GM13977 (cell line): Measurements from ENCODE around the gene SUCO.
"Not testable (repeated sequence)": the region's sequence is repeated elsewhere in the genome, so short reads cannot be mapped to it uniquely, and the experiment has no call there.

Experiments used
- DNase-seq: peaks from one replicate; pipeline ENCODE4 v3.0.0; 2012; ENCODE audit warnings: low spot score
- in situ Hi-C: fragments of 300-500 bp; cut with MboI; formaldehyde crosslinking; loops from one replicate; pipeline ENCODE4 v1.12.0; 2022; ENCODE audit warnings: low sequenced_read_pairs, low pct_unique_long_range_greater_than_20kb, mixed read lengths, inconsistent platforms; ENCODE audit not compliant: unreplicated experiment
- TF ChIP-seq, protein P1 (sequence below): IDR thresholded peaks from 2 replicates; pipeline ENCODE4 v1.5.1; 2012; ENCODE audit warnings: mild to moderate bottlenecking, control low read depth; ENCODE audit not compliant: insufficient read depth; ENCODE audit errors: extremely low read depth, missing control alignments

The SUCO gene

DNA sequence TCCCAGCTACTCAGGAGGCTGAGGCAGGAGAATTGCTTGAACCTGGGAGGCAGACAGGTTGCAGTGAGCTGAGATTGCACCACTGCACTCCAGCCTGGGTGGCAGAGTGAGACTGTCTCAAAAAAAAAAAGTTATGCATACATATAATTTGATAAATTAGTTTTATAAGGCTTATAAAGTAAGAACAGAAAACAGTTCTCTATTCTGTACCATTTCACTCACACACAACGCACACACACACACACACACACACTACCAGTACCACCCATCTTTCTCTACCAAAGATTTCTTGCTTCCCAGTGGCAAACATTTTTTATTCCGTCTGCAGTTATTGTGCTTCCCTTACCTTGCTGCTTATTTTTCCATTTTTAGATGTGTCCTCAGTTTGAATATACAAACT lies 79.5 kb downstream of the SUCO start:
- TF ChIP-seq, protein P1, sequence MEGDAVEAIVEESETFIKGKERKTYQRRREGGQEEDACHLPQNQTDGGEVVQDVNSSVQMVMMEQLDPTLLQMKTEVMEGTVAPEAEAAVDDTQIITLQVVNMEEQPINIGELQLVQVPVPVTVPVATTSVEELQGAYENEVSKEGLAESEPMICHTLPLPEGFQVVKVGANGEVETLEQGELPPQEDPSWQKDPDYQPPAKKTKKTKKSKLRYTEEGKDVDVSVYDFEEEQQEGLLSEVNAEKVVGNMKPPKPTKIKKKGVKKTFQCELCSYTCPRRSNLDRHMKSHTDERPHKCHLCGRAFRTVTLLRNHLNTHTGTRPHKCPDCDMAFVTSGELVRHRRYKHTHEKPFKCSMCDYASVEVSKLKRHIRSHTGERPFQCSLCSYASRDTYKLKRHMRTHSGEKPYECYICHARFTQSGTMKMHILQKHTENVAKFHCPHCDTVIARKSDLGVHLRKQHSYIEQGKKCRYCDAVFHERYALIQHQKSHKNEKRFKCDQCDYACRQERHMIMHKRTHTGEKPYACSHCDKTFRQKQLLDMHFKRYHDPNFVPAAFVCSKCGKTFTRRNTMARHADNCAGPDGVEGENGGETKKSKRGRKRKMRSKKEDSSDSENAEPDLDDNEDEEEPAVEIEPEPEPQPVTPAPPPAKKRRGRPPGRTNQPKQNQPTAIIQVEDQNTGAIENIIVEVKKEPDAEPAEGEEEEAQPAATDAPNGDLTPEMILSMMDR: no peak
- in situ Hi-C loops: loop anchor here (10.0 kb wide), 1 partner anchor 102 kb away; no protein-coding TSS in a partner anchor
- DNase-seq: no peak

DNA sequence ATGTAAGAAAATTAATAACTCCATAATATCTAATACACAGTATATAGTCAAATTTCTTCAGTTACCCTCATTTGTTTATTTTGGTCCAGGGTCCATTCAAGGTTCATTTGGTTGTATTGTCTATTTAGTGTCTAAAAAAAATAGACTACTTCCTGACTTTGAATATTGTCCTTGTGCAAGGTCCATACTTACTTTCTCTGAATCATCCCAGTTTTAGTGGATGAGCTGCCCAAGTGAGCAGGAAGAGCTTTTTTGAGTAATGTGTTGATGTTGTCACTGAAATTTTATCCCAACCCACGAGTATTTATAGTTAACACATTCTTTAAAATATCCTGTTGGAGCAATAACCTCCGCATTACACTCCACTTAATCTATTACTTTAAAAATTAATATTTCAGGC lies 80.3 kb downstream of the SUCO start:
- DNase-seq: no peak
- in situ Hi-C loops: loop anchor here (10.0 kb wide), 1 partner anchor 102 kb away; no protein-coding TSS in a partner anchor
- TF ChIP-seq, protein P1: no peak

DNA sequence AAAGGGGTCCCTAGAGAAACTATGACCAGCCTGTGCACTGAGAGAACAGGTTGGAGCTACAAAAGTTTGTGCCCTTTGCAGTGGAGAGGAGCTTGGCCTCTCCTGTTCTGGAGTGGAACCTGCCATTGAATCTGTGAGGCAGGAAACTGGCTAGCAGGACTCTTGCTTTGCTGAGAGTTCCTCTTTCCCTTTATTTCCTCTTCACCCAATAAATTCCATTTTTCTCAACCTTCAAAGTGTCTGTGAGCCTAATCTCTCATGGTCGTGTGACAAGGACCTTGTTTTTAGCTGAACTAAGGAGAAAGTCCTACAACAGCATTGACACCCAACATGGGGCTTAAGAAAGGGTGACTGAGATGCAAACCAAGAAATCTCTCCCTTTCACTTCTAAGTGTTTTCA lies 83.2 kb downstream of the SUCO start:
- TF ChIP-seq, protein P1: no peak
- in situ Hi-C loops: loop anchor here (10.0 kb wide), 1 partner anchor 99 kb away; no protein-coding TSS in a partner anchor
- no peak for DNase-seq

DNA sequence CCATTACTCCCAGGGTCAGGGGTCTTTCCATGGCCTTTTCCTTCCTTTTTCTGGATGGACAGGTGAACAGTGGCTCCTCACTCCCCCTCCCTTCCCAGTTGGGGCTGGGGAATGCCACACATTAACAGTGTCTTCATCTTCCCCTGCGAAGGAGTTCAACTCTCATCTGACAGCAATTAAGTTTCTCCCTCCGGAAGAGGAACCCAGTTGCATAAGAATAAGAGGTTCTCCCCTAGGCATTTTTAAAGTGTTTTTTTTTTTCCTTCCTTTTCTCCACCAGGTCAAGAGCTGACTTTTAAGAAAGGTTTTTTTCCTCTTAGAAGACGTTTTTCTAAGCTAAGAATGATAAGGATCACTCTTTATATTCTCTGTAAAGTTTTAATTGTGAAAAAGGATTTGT lies 83.7 kb downstream of the SUCO start:
- TF ChIP-seq, protein P1: no peak
- in situ Hi-C loops: loop anchor here (10.0 kb wide), 1 partner anchor 98 kb away; no protein-coding TSS in a partner anchor
- DNase-seq: no peak

DNA sequence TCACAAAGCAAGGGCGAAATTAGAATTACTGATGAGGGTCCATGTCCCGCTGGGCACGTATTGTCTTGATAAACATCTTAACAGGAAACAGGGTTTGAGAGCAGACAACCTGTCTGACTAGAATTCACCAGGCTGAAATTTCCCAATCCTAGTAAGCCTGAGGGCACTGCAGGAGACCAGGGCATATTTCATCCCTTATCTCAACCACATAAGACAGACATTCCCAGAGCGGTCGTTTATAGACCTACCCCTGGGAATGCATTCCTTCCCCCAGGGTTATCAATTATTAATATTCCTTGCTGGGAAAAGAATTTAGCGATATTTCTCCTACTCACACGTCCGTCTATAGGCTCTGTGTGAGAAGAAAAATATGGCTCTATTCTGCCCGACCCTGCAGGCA lies 87.7 kb downstream of the SUCO start:
- in situ Hi-C loops, DNase-seq: not testable (repeated sequence)

DNA sequence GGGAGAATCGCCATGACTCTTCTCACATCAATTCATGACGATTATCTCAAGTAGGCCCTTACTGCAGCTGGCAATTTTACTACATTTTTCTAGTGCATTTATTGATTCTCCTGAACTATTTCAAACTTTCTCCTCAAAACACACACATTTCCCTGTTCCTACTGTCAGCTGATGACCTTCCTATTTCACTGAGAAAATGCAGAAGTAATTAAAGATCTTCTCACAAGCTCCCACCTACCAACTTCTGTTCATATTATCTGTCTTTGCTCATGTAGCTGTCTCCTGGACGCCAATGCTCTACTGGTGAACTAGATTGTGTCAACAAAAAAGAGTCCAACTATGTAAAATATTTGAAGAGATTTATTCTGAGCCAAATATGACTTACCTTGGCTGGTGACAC lies 89.6 kb downstream of the SUCO start:
- in situ Hi-C loops: no loop called here
- TF ChIP-seq, protein P1: no peak

GRCh38 chr1:172623748-172624147 lies 90.8 kb downstream of the SUCO start:
- in situ Hi-C loops: no loop called here
- TF ChIP-seq, protein P1: no peak
- DNase-seq: no peak

More for the DNA sequence above, 89.6 kb downstream of the SUCO start:
- DNase-seq: no peak
